DND-41 (cell line): Measurements from ENCODE around the gene WTAP.

Source experiments
- ATAC-seq: fragments of 200-7000 bp; cut with Tn5 transposase; 3 replicates; pipeline ENCODE4 v1.9.1; 2021; ENCODE audit warnings: low read depth; ENCODE audit not compliant: insufficient read depth
- DNase-seq: peaks from one replicate; pipeline ENCODE4 v3.0.0-alpha.2; 2020
- H2AFZ ChIP-seq: 2 replicates; pipeline ENCODE4 v1.6.0; 2012; ENCODE audit warnings: low read depth, low read length
- H3K27ac ChIP-seq: 2 replicates; pipeline ENCODE4 v1.5.1; 2012; ENCODE audit warnings: low read length, inconsistent platforms
- H3K27me3 ChIP-seq: fragments of 200-600 bp; sonication (generic); 2 replicates; pipeline ENCODE4 v1.6.0; 2012; ENCODE audit warnings: low read length, mild to moderate bottlenecking, inconsistent platforms; ENCODE audit not compliant: insufficient read depth, poor library complexity
- H3K36me3 ChIP-seq: 2 replicates; pipeline ENCODE4 v1.5.1; 2012; ENCODE audit warnings: low read length, inconsistent platforms; ENCODE audit not compliant: insufficient read depth
- H3K4me1 ChIP-seq: 2 replicates; pipeline ENCODE4 v1.5.1; 2012; ENCODE audit warnings: mild to moderate bottlenecking, low read length; ENCODE audit not compliant: insufficient read depth
- H3K4me2 ChIP-seq: 2 replicates; pipeline ENCODE4 v1.6.0; 2012; ENCODE audit warnings: mild to moderate bottlenecking, moderate library complexity, low read length, inconsistent platforms; ENCODE audit not compliant: insufficient read depth
- H3K4me3 ChIP-seq, 2 experiments: fragments of 200-600 bp in 1 of 2; shearing (Covaris generic) in 1 of 2; 2 replicates each; pipeline ENCODE4 v1.5.1; 2012 to 2016; ENCODE audit warnings: inconsistent platforms in 2 of 2, low read length in 2 of 2, mild to moderate bottlenecking in 2 of 2, low read depth in 1 of 2, moderate library complexity in 1 of 2
- H3K79me2 ChIP-seq: 2 replicates; pipeline ENCODE4 v1.6.0; 2012; ENCODE audit warnings: low read length, inconsistent platforms; ENCODE audit not compliant: insufficient read depth
- H3K9ac ChIP-seq: 2 replicates; pipeline ENCODE4 v1.6.0; 2012; ENCODE audit warnings: low read depth, mild to moderate bottlenecking, inconsistent platforms, low read length, moderate library complexity
- H3K9me3 ChIP-seq: 2 replicates; pipeline ENCODE4 v1.5.1; 2012; ENCODE audit warnings: low read length, moderate library complexity, mild to moderate bottlenecking, inconsistent platforms; ENCODE audit not compliant: insufficient read depth, severe bottlenecking
- H4K20me1 ChIP-seq: 2 replicates; pipeline ENCODE4 v1.6.0; 2012; ENCODE audit warnings: low read length; ENCODE audit not compliant: insufficient read depth
- CTCF ChIP-seq: IDR thresholded peaks from 2 replicates; pipeline ENCODE4 v1.5.1; 2012; ENCODE audit warnings: borderline replicate concordance, low read length, moderate library complexity, mild to moderate bottlenecking; ENCODE audit not compliant: poor library complexity, severe bottlenecking; ENCODE audit errors: extremely low read depth
- EZH2 ChIP-seq: IDR thresholded peaks from 3 replicates; pipeline ENCODE4 v1.6.1; 2012; ENCODE audit warnings: borderline replicate concordance, low read depth, mild to moderate bottlenecking, moderate library complexity, low read length, inconsistent platforms; ENCODE audit not compliant: severe bottlenecking

WTAP gene

GRCh38 chr6:159739341-159739740 is 12.0 kb downstream of the WTAP start:
- Histone ChIP-seq H2AFZ (no peak overlapping the region), H3K79me2 (peaks cover 99% of the 10 kb centered on the region), H4K20me1 (peaks cover 65% of the 10 kb centered on the region; the same call in 1 of the 2 replicates), H3K27me3 (no peaks in the 10 kb centered on the region), H3K4me3 (no peak overlapping the region), H3K9ac (no peak overlapping the region), H3K4me2 (no peak overlapping the region), H3K27ac (no peak overlapping the region), H3K9me3 (no peaks in the 10 kb centered on the region), H3K4me1 (peaks cover 3% of the 10 kb centered on the region; the same call in 1 of the 2 replicates), H3K36me3 (peaks cover 75% of the 10 kb centered on the region)
- TF ChIP-seq EZH2 (no peak), CTCF (no peak)
- DNase-seq, result no peak
- ATAC-seq, result no peak

- DNase-seq, result no peak
Measured at GRCh38 chr6:159742165-159742564, 14.9 kb downstream of the WTAP start.

GRCh38 chr6:159745081-159745480 is 17.8 kb downstream of the WTAP start:
- H3K36me3 ChIP-seq, result peaks cover 100% of the 10 kb centered on the region
- H3K9ac ChIP-seq, result no peak overlapping the region
- no peak for TF ChIP-seq CTCF
- TF ChIP-seq EZH2, result no peak
- no peak for ATAC-seq
- no peaks in the 10 kb centered on the region for H3K27me3 ChIP-seq
- H4K20me1 ChIP-seq, result peaks cover 21% of the 10 kb centered on the region; the same call in 1 of the 2 replicates
- H3K4me2 ChIP-seq, result no peak overlapping the region
- H3K4me3 ChIP-seq, result no peak overlapping the region
- H3K27ac ChIP-seq, result no peak overlapping the region
- no peak for DNase-seq
- no peaks in the 10 kb centered on the region for H3K9me3 ChIP-seq
- H2AFZ ChIP-seq, result no peak overlapping the region
- peaks cover 80% of the 10 kb centered on the region for H3K79me2 ChIP-seq
- H3K4me1 ChIP-seq, result no peaks in the 10 kb centered on the region

More at GRCh38 chr6:159742165-159742564, 14.9 kb downstream of the WTAP start:
- no peak overlapping the region for H3K4me2 ChIP-seq
- H3K27ac ChIP-seq, result no peak overlapping the region
- peaks cover 97% of the 10 kb centered on the region for H3K36me3 ChIP-seq
- no peak overlapping the region for H2AFZ ChIP-seq
- no peak for ATAC-seq
- H3K79me2 ChIP-seq, result peaks cover 97% of the 10 kb centered on the region
- peaks cover 46% of the 10 kb centered on the region; the same call in 1 of the 2 replicates for H4K20me1 ChIP-seq
- TF ChIP-seq CTCF (no peak), EZH2 (no peak)
- H3K4me3 ChIP-seq, result no peak overlapping the region
- no peaks in the 10 kb centered on the region for H3K27me3 ChIP-seq
- H3K9ac ChIP-seq, result no peak overlapping the region
- H3K4me1 ChIP-seq, result 0 out of 2 replicates have a peak, but pooled peaks cover 3% of the 10 kb centered on the region
- H3K9me3 ChIP-seq, result no peaks in the 10 kb centered on the region
